Caco-2 (cell line): ENCODE measurements around the gene CCDC3. TPM values are rescaled to one million over a fixed set of nuclear protein-coding genes. Genes with fewer than 3 reads are reported as not detected.

Experiments used
- BruUV-seq: library from RNA; stranded (reverse); fragments of 400-500 nt; replicated peaks from 2 replicates; lab custom pipeline; 2021; lab: Mats Ljungman, UMichigan
- CTCF ChIA-PET: fragments of 300-600 bp; sonication (Branson Sonifier 250); formaldehyde crosslinking; loops from one replicate; lab custom pipeline; 2022; ENCODE audit warnings: antibody characterized with exemption; lab: Charles Lee
- POLR2A ChIA-PET: fragments of 300-600 bp; sonication (Branson Sonifier 250); formaldehyde crosslinking; loops from one replicate; lab custom pipeline; 2022; ENCODE audit warnings: antibody characterized with exemption; lab: Charles Lee
- DNase-seq, 2 experiments: peaks; one replicate each; pipeline versions ENCODE4 v3.0.0 to v3.0.0-alpha.2; 2020 to 2022
- H3K27me3 ChIP-seq: replicated peaks from 2 replicates; pipeline ENCODE4 v1.6.0; 2011; ENCODE audit warnings: low read length; ENCODE audit not compliant: control insufficient read depth, insufficient read depth
- H3K36me3 ChIP-seq: 2 replicates; pipeline ENCODE4 v1.5.1; 2011; ENCODE audit warnings: low read length; ENCODE audit not compliant: control insufficient read depth, insufficient read depth
- H3K4me1 ChIP-seq: fragments of 250-450 bp; sonication (Bioruptor Pico); 2 replicates; pipeline ENCODE4 v1.5.1; 2020; ENCODE audit warnings: mild to moderate bottlenecking
- H3K4me3 ChIP-seq: 2 replicates; pipeline ENCODE4 v1.5.1; 2011; ENCODE audit warnings: low read depth, mild to moderate bottlenecking, control low read depth, low read length
- H3K9me3 ChIP-seq: fragments of 250-450 bp; sonication (Bioruptor Pico); 2 replicates; pipeline ENCODE4 v1.5.1; 2020; ENCODE audit warnings: mild to moderate bottlenecking, moderate library complexity
- H3K27ac Mint-ChIP-seq: one replicate; pipeline ENCODE4 v1.8.0; 2022; ENCODE audit warnings: mixed read lengths; ENCODE audit not compliant: unreplicated experiment
- H3K27me3 Mint-ChIP-seq: one replicate; pipeline ENCODE4 v1.8.0; 2022; ENCODE audit warnings: mixed read lengths; ENCODE audit not compliant: insufficient read depth, unreplicated experiment
- H3K36me3 Mint-ChIP-seq: one replicate; pipeline ENCODE4 v1.8.0; 2022; ENCODE audit warnings: mild to moderate bottlenecking, mixed read lengths; ENCODE audit not compliant: insufficient read depth, unreplicated experiment
- H3K4me1 Mint-ChIP-seq: one replicate; pipeline ENCODE4 v1.8.0; 2022; ENCODE audit warnings: low read depth, mixed read lengths; ENCODE audit not compliant: unreplicated experiment
- H3K4me3 Mint-ChIP-seq: one replicate; pipeline ENCODE4 v1.8.0; 2022; ENCODE audit warnings: mild to moderate bottlenecking, moderate library complexity, mixed read lengths; ENCODE audit not compliant: unreplicated experiment
- H3K9me3 Mint-ChIP-seq: one replicate; pipeline ENCODE4 v1.8.0; 2022; ENCODE audit warnings: mixed read lengths; ENCODE audit not compliant: unreplicated experiment
- CTCF ChIP-seq, 2 experiments: fragments of 200-600 bp in 1 of 2; IDR thresholded peaks; 1 replicate in 1 of 2; 2 replicates in 1 of 2; pipeline versions ENCODE4 v1.5.1 to v1.8.0; 2011 to 2022; ENCODE audit warnings: antibody characterized with exemption in 1 of 2, control low read depth in 1 of 2, inconsistent platforms in 1 of 2, low read depth in 1 of 2, low read length in 1 of 2, mild to moderate bottlenecking in 1 of 2, moderate library complexity in 1 of 2; ENCODE audit not compliant: insufficient read depth in 1 of 2, severe bottlenecking in 1 of 2, unreplicated experiment in 1 of 2
- intact Hi-C: fragments of 100-400 bp; cut with micrococcal nuclease; formaldehyde crosslinking; loops from one replicate; pipeline ENCODE4 v1.10.0; 2022; ENCODE audit not compliant: unreplicated experiment
- total RNA-seq: library from RNA; stranded (reverse); gene quantifications from 2 replicates; pipeline ENCODE4 v1.2.3, GENCODE V29; 2022

The CCDC3 gene
- total RNA-seq, 1 experiment from 2014 or later = 3.2 TPM

- POLR2A ChIA-PET = no interaction called here
- no peak overlapping the region for H3K4me3 Mint-ChIP-seq
- peaks cover 14% of the 10 kb centered on the region for H3K4me1 ChIP-seq
- TF ChIP-seq CTCF (IDR thresholded peaks at IDR 0.05; ENCODE audit: insufficient read depth in 1 of 2, low read depth in 1 of 2, low read length in 1 of 2, severe bottlenecking in 1 of 2, unreplicated experiment in 1 of 2) = no peak
- H3K36me3 ChIP-seq = no peaks in the 10 kb centered on the region
- peaks cover 27% of the 10 kb centered on the region for H3K9me3 Mint-ChIP-seq
- BruUV-seq = no TSS peak
- intact Hi-C loops = no loop called here
- CTCF ChIA-PET = interaction anchor here (1.5 kb wide), 1 partner anchor 10 kb away, joined by 3 read pairs; no protein-coding TSS in a partner anchor
- H3K36me3 Mint-ChIP-seq = no peaks in the 10 kb centered on the region
- no peak overlapping the region for H3K4me3 ChIP-seq
- no peaks in the 10 kb centered on the region for H3K27me3 ChIP-seq
- H3K27me3 Mint-ChIP-seq = no peaks in the 10 kb centered on the region
- H3K4me1 Mint-ChIP-seq = peaks cover 12% of the 10 kb centered on the region
- H3K27ac Mint-ChIP-seq = peak overlapping the region; percentile 51
- H3K9me3 ChIP-seq = peaks cover 22% of the 10 kb centered on the region; the same call in 1 of the 2 replicates
- peak; percentile 17 to 45 for DNase-seq
Observed at GRCh38 chr10:12950583-12951128, 50.9 kb downstream of the CCDC3 start.

GRCh38 chr10:12949248-12949647 is 52.3 kb downstream of the CCDC3 start:
- no peak overlapping the region for H3K4me3 Mint-ChIP-seq
- H3K27ac Mint-ChIP-seq = no peak overlapping the region
- peaks cover 12% of the 10 kb centered on the region for H3K4me1 Mint-ChIP-seq
- peaks cover 22% of the 10 kb centered on the region for H3K9me3 Mint-ChIP-seq
- Histone ChIP-seq H3K36me3 (no peaks in the 10 kb centered on the region), H3K9me3 (peaks cover 24% of the 10 kb centered on the region; the same call in 1 of the 2 replicates), H3K4me3 (no peak overlapping the region), H3K27me3 (no peaks in the 10 kb centered on the region), H3K4me1 (peaks cover 14% of the 10 kb centered on the region)
- H3K36me3 Mint-ChIP-seq = no peaks in the 10 kb centered on the region
- intact Hi-C loops = no loop called here
- ChIA-PET CTCF (no interaction called here), POLR2A (interaction anchor here (0.9 kb wide), 1 partner anchor 11 kb away, joined by 3 read pairs; no protein-coding TSS in a partner anchor)
- BruUV-seq = no TSS peak
- H3K27me3 Mint-ChIP-seq = no peaks in the 10 kb centered on the region
- peak in 1 of 2 experiments; percentile 4 for TF ChIP-seq CTCF (IDR thresholded peaks at IDR 0.05; ENCODE audit: insufficient read depth in 1 of 2, low read depth in 1 of 2, low read length in 1 of 2, severe bottlenecking in 1 of 2, unreplicated experiment in 1 of 2)
- peak in 1 of 2 experiments; percentile 22 for DNase-seq

- Histone ChIP-seq H3K36me3 (no peaks in the 10 kb centered on the region), H3K9me3 (peaks cover 15% of the 10 kb centered on the region; the same call in 1 of the 2 replicates), H3K4me3 (no peak overlapping the region), H3K27me3 (no peaks in the 10 kb centered on the region), H3K4me1 (peaks cover 14% of the 10 kb centered on the region)
- peaks cover 12% of the 10 kb centered on the region for H3K4me1 Mint-ChIP-seq
- no peak overlapping the region for H3K27ac Mint-ChIP-seq
- CTCF ChIA-PET = no interaction called here
- peaks cover 7% of the 10 kb centered on the region for H3K9me3 Mint-ChIP-seq
- DNase-seq = no peak
- intact Hi-C loops = no loop called here
- H3K27me3 Mint-ChIP-seq = no peaks in the 10 kb centered on the region
- no peak for TF ChIP-seq CTCF (IDR thresholded peaks at IDR 0.05; ENCODE audit: insufficient read depth in 1 of 2, low read depth in 1 of 2, low read length in 1 of 2, severe bottlenecking in 1 of 2, unreplicated experiment in 1 of 2)
- POLR2A ChIA-PET = no interaction called here
- no peak overlapping the region for H3K4me3 Mint-ChIP-seq
- H3K36me3 Mint-ChIP-seq = no peaks in the 10 kb centered on the region
- no TSS peak for BruUV-seq
Observed at GRCh38 chr10:12947741-12948140, 53.8 kb downstream of the CCDC3 start.
